Endothelial cell of umbilical vein (primary cell): Measurements from ENCODE around the gene MID1.

Source experiments
- CTCF ChIP-seq, 2 donors: IDR thresholded peaks; 1 replicate in 1 of 2; 2 replicates in 1 of 2; pipeline ENCODE4 v1.5.1; 2011; ENCODE audit warnings: low read length in 2 of 2, mild to moderate bottlenecking in 2 of 2, moderate library complexity in 2 of 2, control low read depth in 1 of 2, inconsistent platforms in 1 of 2, low read depth in 1 of 2; ENCODE audit not compliant: insufficient read depth in 1 of 2; ENCODE audit errors: extremely low read depth in 1 of 2
- EZH2 ChIP-seq: IDR thresholded peaks from 2 replicates; pipeline ENCODE4 v1.6.1; 2012; ENCODE audit warnings: borderline replicate concordance, low read depth, mild to moderate bottlenecking, moderate library complexity, low read length, inconsistent platforms; ENCODE audit not compliant: severe bottlenecking
- MAX ChIP-seq: IDR thresholded peaks from 2 replicates; pipeline ENCODE4 v1.6.1; 2011; ENCODE audit not compliant: insufficient read depth, insufficient read length
- POLR2A ChIP-seq: IDR thresholded peaks from 2 replicates; pipeline ENCODE4 v1.6.1; 2012; ENCODE audit warnings: low read depth, mild to moderate bottlenecking, control low read depth, low read length
- POLR2AphosphoS5 ChIP-seq: IDR thresholded peaks from 2 replicates; pipeline ENCODE4 v1.6.1; 2012; ENCODE audit warnings: low read depth, mild to moderate bottlenecking, control low read depth, low read length, moderate library complexity; ENCODE audit not compliant: insufficient read depth

GRCh38 chrX:10589098-10589497, 31.3 kb downstream of the MID1 start:
- TF ChIP-seq CTCF (IDR thresholded peaks at IDR 0.05; ENCODE audit: extremely low read depth in 1 of 2, insufficient read depth in 1 of 2, low read depth in 1 of 2, low read length in 2 of 2) (no peak), POLR2A (no peak), POLR2AphosphoS5 (no peak), MAX (no peak), EZH2 (no peak)
